ENCODE measurements around the gene SARM1. TPM values are rescaled to one million over a fixed set of nuclear protein-coding genes. Genes with fewer than 3 reads are reported as not detected.

The SARM1 gene
- total and polyA plus RNA-seq, 2 of the 13 experiments (the other 11 are each of a cell fraction or from before 2014, with no cell fraction given): 0.73 to 0.86 TPM

DNA sequence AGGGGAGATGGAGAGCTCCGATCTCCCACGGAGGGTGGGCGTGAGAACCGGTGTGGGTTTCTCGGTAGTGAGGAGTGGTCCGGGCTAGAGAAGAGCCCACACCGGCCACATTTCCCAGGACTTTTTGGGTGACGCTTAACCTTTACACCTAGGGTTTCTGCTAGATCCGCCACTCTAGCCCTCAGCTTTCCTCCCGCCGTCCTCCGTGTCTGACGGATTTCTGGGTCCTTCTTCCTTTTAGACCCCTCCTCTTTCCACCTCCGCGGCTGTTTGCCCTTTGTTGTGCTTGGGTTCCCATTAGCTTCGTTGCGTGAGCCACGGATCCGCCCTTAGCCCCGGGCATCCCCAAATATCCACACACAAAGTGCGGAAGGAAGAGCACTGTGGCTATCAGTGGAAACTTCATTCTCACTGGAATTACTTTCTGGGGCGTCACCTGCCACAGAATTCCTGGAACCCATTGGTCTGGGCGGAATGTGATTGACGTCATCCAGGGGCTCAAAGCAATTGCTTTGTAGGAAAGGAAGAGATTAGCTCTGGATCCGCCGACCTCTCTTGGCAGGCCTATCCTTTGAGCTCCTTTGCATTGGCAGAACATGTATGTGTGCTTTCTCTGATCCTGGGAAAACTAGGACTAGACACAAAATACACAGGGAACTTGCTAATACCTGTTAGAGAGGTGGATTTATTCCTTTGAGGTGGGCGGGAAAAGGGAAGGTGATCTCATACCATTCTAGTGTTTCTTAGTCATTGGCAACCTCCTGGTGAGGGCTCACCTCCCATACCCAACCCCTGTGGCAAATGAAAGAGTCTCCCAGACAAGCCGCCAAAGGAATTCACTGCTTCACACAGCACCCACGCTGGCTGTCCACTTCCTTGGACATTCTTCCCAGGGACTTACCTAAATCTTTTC, 35.3 kb upstream of the SARM1 start (continued):
- TF ChIP-seq, protein P1, sequence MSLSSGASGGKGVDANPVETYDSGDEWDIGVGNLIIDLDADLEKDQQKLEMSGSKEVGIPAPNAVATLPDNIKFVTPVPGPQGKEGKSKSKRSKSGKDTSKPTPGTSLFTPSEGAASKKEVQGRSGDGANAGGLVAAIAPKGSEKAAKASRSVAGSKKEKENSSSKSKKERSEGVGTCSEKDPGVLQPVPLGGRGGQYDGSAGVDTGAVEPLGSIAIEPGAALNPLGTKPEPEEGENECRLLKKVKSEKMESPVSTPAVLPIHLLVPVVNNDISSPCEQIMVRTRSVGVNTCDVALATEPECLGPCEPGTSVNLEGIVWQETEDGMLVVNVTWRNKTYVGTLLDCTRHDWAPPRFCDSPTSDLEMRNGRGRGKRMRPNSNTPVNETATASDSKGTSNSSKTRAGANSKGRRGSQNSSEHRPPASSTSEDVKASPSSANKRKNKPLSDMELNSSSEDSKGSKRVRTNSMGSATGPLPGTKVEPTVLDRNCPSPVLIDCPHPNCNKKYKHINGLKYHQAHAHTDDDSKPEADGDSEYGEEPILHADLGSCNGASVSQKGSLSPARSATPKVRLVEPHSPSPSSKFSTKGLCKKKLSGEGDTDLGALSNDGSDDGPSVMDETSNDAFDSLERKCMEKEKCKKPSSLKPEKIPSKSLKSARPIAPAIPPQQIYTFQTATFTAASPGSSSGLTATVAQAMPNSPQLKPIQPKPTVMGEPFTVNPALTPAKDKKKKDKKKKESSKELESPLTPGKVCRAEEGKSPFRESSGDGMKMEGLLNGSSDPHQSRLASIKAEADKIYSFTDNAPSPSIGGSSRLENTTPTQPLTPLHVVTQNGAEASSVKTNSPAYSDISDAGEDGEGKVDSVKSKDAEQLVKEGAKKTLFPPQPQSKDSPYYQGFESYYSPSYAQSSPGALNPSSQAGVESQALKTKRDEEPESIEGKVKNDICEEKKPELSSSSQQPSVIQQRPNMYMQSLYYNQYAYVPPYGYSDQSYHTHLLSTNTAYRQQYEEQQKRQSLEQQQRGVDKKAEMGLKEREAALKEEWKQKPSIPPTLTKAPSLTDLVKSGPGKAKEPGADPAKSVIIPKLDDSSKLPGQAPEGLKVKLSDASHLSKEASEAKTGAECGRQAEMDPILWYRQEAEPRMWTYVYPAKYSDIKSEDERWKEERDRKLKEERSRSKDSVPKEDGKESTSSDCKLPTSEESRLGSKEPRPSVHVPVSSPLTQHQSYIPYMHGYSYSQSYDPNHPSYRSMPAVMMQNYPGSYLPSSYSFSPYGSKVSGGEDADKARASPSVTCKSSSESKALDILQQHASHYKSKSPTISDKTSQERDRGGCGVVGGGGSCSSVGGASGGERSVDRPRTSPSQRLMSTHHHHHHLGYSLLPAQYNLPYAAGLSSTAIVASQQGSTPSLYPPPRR (CRISPR knock-in tag; IDR thresholded peaks at IDR 0.05; ENCODE audit: borderline replicate concordance): no peak
- TF ChIP-seq, protein P2, sequence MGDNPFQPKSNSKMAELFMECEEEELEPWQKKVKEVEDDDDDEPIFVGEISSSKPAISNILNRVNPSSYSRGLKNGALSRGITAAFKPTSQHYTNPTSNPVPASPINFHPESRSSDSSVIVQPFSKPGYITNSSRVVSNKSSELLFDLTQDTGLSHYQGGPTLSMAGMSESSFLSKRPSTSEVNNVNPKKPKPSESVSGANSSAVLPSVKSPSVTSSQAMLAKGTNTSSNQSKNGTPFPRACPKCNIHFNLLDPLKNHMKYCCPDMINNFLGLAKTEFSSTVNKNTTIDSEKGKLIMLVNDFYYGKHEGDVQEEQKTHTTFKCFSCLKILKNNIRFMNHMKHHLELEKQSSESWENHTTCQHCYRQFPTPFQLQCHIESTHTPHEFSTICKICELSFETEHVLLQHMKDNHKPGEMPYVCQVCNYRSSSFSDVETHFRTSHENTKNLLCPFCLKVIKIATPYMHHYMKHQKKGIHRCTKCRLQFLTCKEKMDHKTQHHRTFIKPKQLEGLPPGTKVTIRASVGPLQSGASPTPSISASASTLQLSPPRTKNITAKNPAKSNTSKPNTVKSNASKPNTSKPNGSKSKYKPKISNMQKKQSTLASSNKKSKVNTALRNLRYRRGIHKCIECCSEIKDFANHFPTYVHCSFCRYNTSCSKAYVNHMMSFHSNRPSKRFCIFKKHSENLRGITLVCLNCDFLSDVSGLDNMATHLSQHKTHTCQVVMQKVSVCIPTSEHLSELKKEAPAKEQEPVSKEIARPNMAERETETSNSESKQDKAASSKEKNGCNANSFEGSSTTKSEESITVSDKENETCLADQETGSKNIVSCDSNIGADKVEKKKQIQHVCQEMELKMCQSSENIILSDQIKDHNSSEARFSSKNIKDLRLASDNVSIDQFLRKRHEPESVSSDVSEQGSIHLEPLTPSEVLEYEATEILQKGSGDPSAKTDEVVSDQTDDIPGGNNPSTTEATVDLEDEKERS (CRISPR knock-in tag; IDR thresholded peaks at IDR 0.05): 0 out of 2 replicates have a peak, but pooled peaks have one; percentile 36
- TF ChIP-seq HNRNPLL (IDR thresholded peaks at IDR 0.05; ENCODE audit: low read depth, low read length, poor library complexity, severe bottlenecking): no peak
- no peak for TF ChIP-seq MLLT10 (CRISPR knock-in tag; IDR thresholded peaks at IDR 0.05)
- 0 out of 2 replicates have a peak, but pooled peaks have one; percentile 6 for TF ChIP-seq ZBTB20 (CRISPR knock-in tag; IDR thresholded peaks at IDR 0.05; ENCODE audit: borderline replicate concordance, low read depth)
- no peak for TF ChIP-seq MIER2 (CRISPR knock-in tag; IDR thresholded peaks at IDR 0.05)
- TF ChIP-seq, protein P3, sequence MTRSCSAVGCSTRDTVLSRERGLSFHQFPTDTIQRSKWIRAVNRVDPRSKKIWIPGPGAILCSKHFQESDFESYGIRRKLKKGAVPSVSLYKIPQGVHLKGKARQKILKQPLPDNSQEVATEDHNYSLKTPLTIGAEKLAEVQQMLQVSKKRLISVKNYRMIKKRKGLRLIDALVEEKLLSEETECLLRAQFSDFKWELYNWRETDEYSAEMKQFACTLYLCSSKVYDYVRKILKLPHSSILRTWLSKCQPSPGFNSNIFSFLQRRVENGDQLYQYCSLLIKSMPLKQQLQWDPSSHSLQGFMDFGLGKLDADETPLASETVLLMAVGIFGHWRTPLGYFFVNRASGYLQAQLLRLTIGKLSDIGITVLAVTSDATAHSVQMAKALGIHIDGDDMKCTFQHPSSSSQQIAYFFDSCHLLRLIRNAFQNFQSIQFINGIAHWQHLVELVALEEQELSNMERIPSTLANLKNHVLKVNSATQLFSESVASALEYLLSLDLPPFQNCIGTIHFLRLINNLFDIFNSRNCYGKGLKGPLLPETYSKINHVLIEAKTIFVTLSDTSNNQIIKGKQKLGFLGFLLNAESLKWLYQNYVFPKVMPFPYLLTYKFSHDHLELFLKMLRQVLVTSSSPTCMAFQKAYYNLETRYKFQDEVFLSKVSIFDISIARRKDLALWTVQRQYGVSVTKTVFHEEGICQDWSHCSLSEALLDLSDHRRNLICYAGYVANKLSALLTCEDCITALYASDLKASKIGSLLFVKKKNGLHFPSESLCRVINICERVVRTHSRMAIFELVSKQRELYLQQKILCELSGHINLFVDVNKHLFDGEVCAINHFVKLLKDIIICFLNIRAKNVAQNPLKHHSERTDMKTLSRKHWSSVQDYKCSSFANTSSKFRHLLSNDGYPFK (CRISPR knock-in tag; IDR thresholded peaks at IDR 0.05; ENCODE audit: borderline replicate concordance): no peak
- no peak for TF ChIP-seq ERF (CRISPR knock-in tag; IDR thresholded peaks at IDR 0.05)
- TF ChIP-seq, protein P4, sequence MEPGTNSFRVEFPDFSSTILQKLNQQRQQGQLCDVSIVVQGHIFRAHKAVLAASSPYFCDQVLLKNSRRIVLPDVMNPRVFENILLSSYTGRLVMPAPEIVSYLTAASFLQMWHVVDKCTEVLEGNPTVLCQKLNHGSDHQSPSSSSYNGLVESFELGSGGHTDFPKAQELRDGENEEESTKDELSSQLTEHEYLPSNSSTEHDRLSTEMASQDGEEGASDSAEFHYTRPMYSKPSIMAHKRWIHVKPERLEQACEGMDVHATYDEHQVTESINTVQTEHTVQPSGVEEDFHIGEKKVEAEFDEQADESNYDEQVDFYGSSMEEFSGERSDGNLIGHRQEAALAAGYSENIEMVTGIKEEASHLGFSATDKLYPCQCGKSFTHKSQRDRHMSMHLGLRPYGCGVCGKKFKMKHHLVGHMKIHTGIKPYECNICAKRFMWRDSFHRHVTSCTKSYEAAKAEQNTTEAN (CRISPR knock-in tag; conservative IDR thresholded peaks at IDR 0.05): no peak
- 0 out of 2 replicates have a peak, but pooled peaks have one; percentile 44 for TF ChIP-seq ATF1 (CRISPR knock-in tag; IDR thresholded peaks at IDR 0.05)
- TF ChIP-seq, protein P5, sequence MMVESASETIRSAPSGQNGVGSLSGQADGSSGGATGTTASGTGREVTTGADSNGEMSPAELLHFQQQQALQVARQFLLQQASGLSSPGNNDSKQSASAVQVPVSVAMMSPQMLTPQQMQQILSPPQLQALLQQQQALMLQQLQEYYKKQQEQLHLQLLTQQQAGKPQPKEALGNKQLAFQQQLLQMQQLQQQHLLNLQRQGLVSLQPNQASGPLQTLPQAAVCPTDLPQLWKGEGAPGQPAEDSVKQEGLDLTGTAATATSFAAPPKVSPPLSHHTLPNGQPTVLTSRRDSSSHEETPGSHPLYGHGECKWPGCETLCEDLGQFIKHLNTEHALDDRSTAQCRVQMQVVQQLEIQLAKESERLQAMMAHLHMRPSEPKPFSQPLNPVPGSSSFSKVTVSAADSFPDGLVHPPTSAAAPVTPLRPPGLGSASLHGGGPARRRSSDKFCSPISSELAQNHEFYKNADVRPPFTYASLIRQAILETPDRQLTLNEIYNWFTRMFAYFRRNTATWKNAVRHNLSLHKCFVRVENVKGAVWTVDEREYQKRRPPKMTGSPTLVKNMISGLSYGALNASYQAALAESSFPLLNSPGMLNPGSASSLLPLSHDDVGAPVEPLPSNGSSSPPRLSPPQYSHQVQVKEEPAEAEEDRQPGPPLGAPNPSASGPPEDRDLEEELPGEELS (CRISPR knock-in tag; IDR thresholded peaks at IDR 0.05): no peak
